T-cell (primary cell): ENCODE data around the gene MARF1. TPM values are rescaled to one million over a fixed set of nuclear protein-coding genes. Genes with fewer than 3 reads are reported as not detected.

Experiments used
- ATAC-seq, 4 experiments: fragments of 200-7000 bp in 3 of 4; fragments of 150-1000 bp in 1 of 4; cut with Tn5 transposase; replicated peaks in 1 of 4; 1 replicate in 3 of 4; 2 replicates in 1 of 4; pipeline ENCODE4 v1.10.0; 2021; ENCODE audit warnings: moderate library complexity in 3 of 4, mild to moderate bottlenecking in 2 of 4, moderate number of reproducible peaks in 1 of 4
- CTCF ChIA-PET, 2 donors: fragments of 300-600 bp; sonication (Branson Sonifier 250); formaldehyde crosslinking; loops; one replicate each; lab custom pipeline; 2022; ENCODE audit warnings: antibody characterized with exemption in 2 of 2; lab: Charles Lee
- POLR2A ChIA-PET, 2 donors: fragments of 300-600 bp; sonication (Branson Sonifier 250); formaldehyde crosslinking; loops; one replicate each; lab custom pipeline; 2022; ENCODE audit warnings: antibody characterized with exemption in 2 of 2; lab: Charles Lee
- DNase-seq, 35 experiments: peaks; one replicate each; pipeline versions ENCODE4 v3.0.0 to v3.0.0-alpha.2; 2013 to 2023
- H3K27ac ChIP-seq: one replicate; pipeline ENCODE4 v1.5.1; 2013; ENCODE audit warnings: low read length
- H3K27me3 ChIP-seq, 2 experiments: replicated peaks in 1 of 2; 1 replicate in 1 of 2; 2 replicates in 1 of 2; pipeline versions ENCODE4 v1.6.1 to v1.7.0; 2013; ENCODE audit warnings: low read length in 1 of 2, mixed read lengths in 1 of 2; ENCODE audit not compliant: control insufficient read depth in 2 of 2, insufficient read depth in 2 of 2; ENCODE audit errors: extremely low read depth in 1 of 2
- H3K36me3 ChIP-seq, 2 donors: 1 replicate in 1 of 2; 2 replicates in 1 of 2; pipeline versions ENCODE4 v1.6.1 to v1.7.0; 2013; ENCODE audit warnings: low read length in 1 of 2; ENCODE audit not compliant: control insufficient read depth in 2 of 2, insufficient read depth in 1 of 2; ENCODE audit errors: extremely low read depth in 1 of 2
- H3K4me1 ChIP-seq, 2 experiments: 1 replicate in 1 of 2; 2 replicates in 1 of 2; pipeline versions ENCODE4 v1.6.1 to v1.7.0; 2013; ENCODE audit warnings: low read length in 2 of 2, mixed read lengths in 1 of 2; ENCODE audit not compliant: insufficient read depth in 2 of 2, control insufficient read depth in 1 of 2; ENCODE audit errors: extremely low read depth in 1 of 2
- H3K4me3 ChIP-seq, 2 donors: 1 replicate in 1 of 2; 2 replicates in 1 of 2; pipeline versions ENCODE4 v1.5.1 to v1.7.0; 2013; ENCODE audit warnings: mild to moderate bottlenecking in 2 of 2, low read length in 1 of 2, moderate library complexity in 1 of 2; ENCODE audit not compliant: control insufficient read depth in 1 of 2; ENCODE audit errors: extremely low read depth in 1 of 2
- H3K9me3 ChIP-seq: 2 replicates; pipeline ENCODE4 v1.7.0; 2013
- H3K27ac Mint-ChIP-seq, 2 donors: one replicate each; pipeline ENCODE4 v1.8.0; 2020 to 2021; ENCODE audit warnings: mild to moderate bottlenecking in 2 of 2, mixed read lengths in 2 of 2
- H3K27me3 Mint-ChIP-seq, 2 donors: one replicate each; pipeline ENCODE4 v1.8.0; 2021 to 2022; ENCODE audit warnings: mixed read lengths in 2 of 2
- H3K36me3 Mint-ChIP-seq: one replicate; pipeline ENCODE4 v1.8.0; 2021; ENCODE audit warnings: mixed read lengths
- H3K4me1 Mint-ChIP-seq, 3 donors: one replicate each; pipeline ENCODE4 v1.8.0; 2020 to 2022; ENCODE audit warnings: mixed read lengths in 3 of 3, mild to moderate bottlenecking in 1 of 3
- H3K4me3 Mint-ChIP-seq, 3 donors: one replicate each; pipeline ENCODE4 v1.8.0; 2020 to 2022; ENCODE audit warnings: mild to moderate bottlenecking in 3 of 3, mixed read lengths in 3 of 3, moderate library complexity in 3 of 3
- H3K9me3 Mint-ChIP-seq, 3 donors: one replicate each; pipeline ENCODE4 v1.8.0; 2020 to 2022; ENCODE audit warnings: mixed read lengths in 3 of 3
- WGBS: methylation state at CpG from one replicate; pipeline ENCODE4 v1.1.5; 2013; ENCODE audit warnings: missing lambda C conversion rate; ENCODE audit not compliant: insufficient coverage; 5-methylcytosine and 5-hydroxymethylcytosine counted together
- total RNA-seq, 35 experiments: library from RNA in 6 of 35; stranded (reverse) in 6 of 35; fragments of 120-200 nt in 1 of 35; gene quantifications; one replicate each; pipeline versions ENCODE4 v1.2.1 to v1.2.4 and lab custom pipeline; 2013 to 2026

Gene MARF1
- total RNA-seq, 5 donors from 2014 or later (not counting 1 experiment from before 2014, with no cell fraction given) = 151 to 180 (median 177) TPM

- ChIA-PET POLR2A (interaction anchor here in 1 of 2 donors (0.6 kb wide), 1 partner anchor 71 kb away, joined by 3 read pairs; no protein-coding TSS in a partner anchor), CTCF (interaction anchor here in 1 of 2 donors (0.6 kb wide), 1 partner anchor 9 kb away, joined by 4 read pairs; no protein-coding TSS in a partner anchor)
- no peaks in the 10 kb centered on the region for H3K27me3 Mint-ChIP-seq
- no peaks in the 10 kb centered on the region for H3K9me3 ChIP-seq
- no peak overlapping the region for H3K27ac Mint-ChIP-seq
- H3K9me3 Mint-ChIP-seq = no peaks in the 10 kb centered on the region
- H3K4me3 Mint-ChIP-seq = no peak overlapping the region
- H3K4me1 Mint-ChIP-seq = peaks cover 4 to 8% (median 7%) of the 10 kb centered on the region in 3 donors
- peaks cover 3 to 79% of the 10 kb centered on the region in 2 donors for H3K36me3 ChIP-seq
- H3K27me3 ChIP-seq = no peaks in the 10 kb centered on the region
- DNase-seq (no peak), ATAC-seq (no peak)
- no peaks in the 10 kb centered on the region for H3K4me1 ChIP-seq
- H3K36me3 Mint-ChIP-seq = peaks cover 39% of the 10 kb centered on the region
- no peak overlapping the region for H3K27ac ChIP-seq
- H3K4me3 ChIP-seq = no peak overlapping the region
- 100% methylated on average over 2 of the region's 2 CpGs for WGBS
These were observed 43.3 kb upstream of the MARF1 start for GRCh38 chr16:15686287-15686686.

- Histone ChIP-seq H3K27ac (no peak overlapping the region), H3K4me3 (no peak overlapping the region), H3K9me3 (no peaks in the 10 kb centered on the region), H3K36me3 (peaks cover 3 to 76% of the 10 kb centered on the region in 2 donors), H3K4me1 (no peaks in the 10 kb centered on the region), H3K27me3 (no peaks in the 10 kb centered on the region)
- no peaks in the 10 kb centered on the region for H3K9me3 Mint-ChIP-seq
- peak overlapping the region in 1 of 2 donors; percentile 55 for H3K27ac Mint-ChIP-seq
- no peak overlapping the region for H3K4me3 Mint-ChIP-seq
- POLR2A ChIA-PET = no interaction called here
- ATAC-seq (peak; percentile 62 to 79 (median 67)), DNase-seq (peak in 29 of 35 experiments; percentile 8 to 57 (median 29))
- CTCF ChIA-PET = interaction anchor here in 1 of 2 donors (0.9 to 1.4 kb wide), 3 partner anchors 10 to 40 kb away, joined by 3 to 5 read pairs (median 3); partner anchors contain the start of gene MARF1
- H3K27me3 Mint-ChIP-seq = no peaks in the 10 kb centered on the region
- H3K36me3 Mint-ChIP-seq = peaks cover 39% of the 10 kb centered on the region
- peaks cover 4 to 12% (median 9%) of the 10 kb centered on the region in 3 donors for H3K4me1 Mint-ChIP-seq
- WGBS = 40% methylated on average over 1 of the region's 7 CpGs
These were observed 39.2 kb upstream of the MARF1 start for GRCh38 chr16:15682105-15682570.

GRCh38 chr16:15677447-15677846, 34.5 kb upstream of the MARF1 start:
- WGBS = 96% methylated on average over 5 of the region's 5 CpGs
- DNase-seq = no peak
- ChIA-PET CTCF (no interaction called here), POLR2A (no interaction called here)
- H3K27me3 ChIP-seq = no peaks in the 10 kb centered on the region
- Mint-ChIP-seq H3K36me3 (peaks cover 43% of the 10 kb centered on the region), H3K27me3 (no peaks in the 10 kb centered on the region), H3K4me3 (no peak overlapping the region), H3K9me3 (no peaks in the 10 kb centered on the region), H3K27ac (peak overlapping the region; percentile 22 to 72), H3K4me1 (peaks cover 40 to 45% (median 43%) of the 10 kb centered on the region in 3 donors)
- H3K9me3 ChIP-seq = no peaks in the 10 kb centered on the region
- no peak overlapping the region for H3K27ac ChIP-seq
- no peak for ATAC-seq
- no peak overlapping the region for H3K4me3 ChIP-seq
- peaks cover 5 to 38% of the 10 kb centered on the region in 2 donors for H3K36me3 ChIP-seq
- H3K4me1 ChIP-seq = peaks cover 7 to 28% of the 10 kb centered on the region in 2 experiments

- Mint-ChIP-seq H3K4me1 (peaks cover 42 to 49% (median 49%) of the 10 kb centered on the region in 3 donors), H3K27me3 (no peaks in the 10 kb centered on the region), H3K4me3 (no peak overlapping the region), H3K9me3 (no peaks in the 10 kb centered on the region), H3K27ac (peak overlapping the region; percentile 81 to 87), H3K36me3 (peaks cover 43% of the 10 kb centered on the region)
- no peak overlapping the region for H3K27ac ChIP-seq
- no peak overlapping the region for H3K4me3 ChIP-seq
- no peak for ATAC-seq
- ChIA-PET POLR2A (no interaction called here), CTCF (no interaction called here)
- no peaks in the 10 kb centered on the region for H3K27me3 ChIP-seq
- H3K4me1 ChIP-seq = peaks cover 7 to 37% of the 10 kb centered on the region in 2 experiments
- WGBS = 89% methylated on average over 10 of the region's 10 CpGs
- no peak for DNase-seq
- peaks cover 5 to 39% of the 10 kb centered on the region in 2 donors for H3K36me3 ChIP-seq
- no peaks in the 10 kb centered on the region for H3K9me3 ChIP-seq
These were observed 33.6 kb upstream of the MARF1 start for GRCh38 chr16:15676506-15676905.

- Histone ChIP-seq H3K4me3 (no peak overlapping the region), H3K27me3 (no peaks in the 10 kb centered on the region), H3K4me1 (peaks cover 7 to 42% of the 10 kb centered on the region in 2 experiments), H3K36me3 (peaks cover 5 to 49% of the 10 kb centered on the region in 2 donors), H3K27ac (peak overlapping the region; percentile 96), H3K9me3 (no peaks in the 10 kb centered on the region)
- ATAC-seq (no peak), DNase-seq (no peak)
- 100% methylated on average over 4 of the region's 7 CpGs for WGBS
- Mint-ChIP-seq H3K4me3 (peak overlapping the region in 1 of 3 donors; percentile 62), H3K27ac (peak overlapping the region; percentile 97 to 99), H3K27me3 (no peaks in the 10 kb centered on the region), H3K36me3 (peaks cover 44% of the 10 kb centered on the region), H3K9me3 (no peaks in the 10 kb centered on the region), H3K4me1 (peaks cover 46 to 54% (median 52%) of the 10 kb centered on the region in 3 donors)
- CTCF ChIA-PET = no interaction called here
- POLR2A ChIA-PET = interaction anchor here in 1 of 2 donors (0.5 kb wide), 1 partner anchor 21 kb away, joined by 3 read pairs; no protein-coding TSS in a partner anchor
These were observed 31.6 kb upstream of the MARF1 start for GRCh38 chr16:15674571-15674970.

GRCh38 chr16:15672514-15673167, 29.7 kb upstream of the MARF1 start:
- ChIA-PET POLR2A (interaction anchor here (0.6 to 1.0 kb wide), 3 partner anchors 29 kb away, joined by 3 to 4 read pairs (median 3); partner anchors contain the start of gene MARF1 (in 1 of the 2)), CTCF (interaction anchor here in 1 of 2 donors (0.6 to 1.2 kb wide), 4 partner anchors 10 to 29 kb away, joined by 3 to 6 read pairs (median 4); partner anchors contain the start of gene MARF1)
- Histone ChIP-seq H3K27ac (peak overlapping the region; percentile 96), H3K36me3 (peaks cover 2 to 43% of the 10 kb centered on the region in 2 donors), H3K27me3 (no peaks in the 10 kb centered on the region), H3K4me1 (peaks cover 7 to 42% of the 10 kb centered on the region in 2 experiments), H3K4me3 (peak overlapping the region in 1 of 2 donors; percentile 11), H3K9me3 (no peaks in the 10 kb centered on the region)
- H3K36me3 Mint-ChIP-seq = peaks cover 34% of the 10 kb centered on the region
- ATAC-seq = peak; percentile 94 to 97 (median 96)
- H3K9me3 Mint-ChIP-seq = no peaks in the 10 kb centered on the region
- H3K27ac Mint-ChIP-seq = peak overlapping the region; percentile 97 to 99
- H3K27me3 Mint-ChIP-seq = no peaks in the 10 kb centered on the region
- peak; percentile 55 to 91 (median 81) for DNase-seq
- peak overlapping the region; percentile 62 to 67 (median 64) for H3K4me3 Mint-ChIP-seq
- H3K4me1 Mint-ChIP-seq = peaks cover 45 to 52% (median 52%) of the 10 kb centered on the region in 3 donors
- 34% methylated on average over 12 of the region's 20 CpGs for WGBS
